Sciatic nerve (tissue), 2 donors: Measurements from ENCODE around the gene LTA4H. TPM values are rescaled to one million over a fixed set of nuclear protein-coding genes. Genes with fewer than 3 reads are reported as not detected.
A peak's percentile ranks its signal among the peaks of the same experiment; 100 is the strongest.

Experiments used
- ATAC-seq: fragments of 200-7000 bp; cut with Tn5 transposase; one replicate; pipeline ENCODE4 v1.9.1; 2020; ENCODE audit warnings: mild to moderate bottlenecking, moderate library complexity
- DNase-seq: peaks from one replicate; pipeline ENCODE4 v3.0.0-alpha.2; 2020; ENCODE audit warnings: low spot score
- intact Hi-C: fragments of 100-400 bp; cut with DNase I; formaldehyde crosslinking; loops from one replicate; pipeline ENCODE4 v1.14.2; 2022
- total RNA-seq: library from RNA; stranded (reverse); fragmentation: NEBNext Ultra II Directional; extraction: Animal tissue kit (Norgen Biotek cat#: 25700); gene quantifications from one replicate; pipeline ENCODE4 v1.2.1, GENCODE V29; 2021
- donor health status: DM: no; HTN: no; CAD: no.
- donor health status: DM: no; HTN: no; CAD: no.

Gene LTA4H
- total RNA-seq, 1 donor from 2014 or later, result 56.5 TPM

DNA sequence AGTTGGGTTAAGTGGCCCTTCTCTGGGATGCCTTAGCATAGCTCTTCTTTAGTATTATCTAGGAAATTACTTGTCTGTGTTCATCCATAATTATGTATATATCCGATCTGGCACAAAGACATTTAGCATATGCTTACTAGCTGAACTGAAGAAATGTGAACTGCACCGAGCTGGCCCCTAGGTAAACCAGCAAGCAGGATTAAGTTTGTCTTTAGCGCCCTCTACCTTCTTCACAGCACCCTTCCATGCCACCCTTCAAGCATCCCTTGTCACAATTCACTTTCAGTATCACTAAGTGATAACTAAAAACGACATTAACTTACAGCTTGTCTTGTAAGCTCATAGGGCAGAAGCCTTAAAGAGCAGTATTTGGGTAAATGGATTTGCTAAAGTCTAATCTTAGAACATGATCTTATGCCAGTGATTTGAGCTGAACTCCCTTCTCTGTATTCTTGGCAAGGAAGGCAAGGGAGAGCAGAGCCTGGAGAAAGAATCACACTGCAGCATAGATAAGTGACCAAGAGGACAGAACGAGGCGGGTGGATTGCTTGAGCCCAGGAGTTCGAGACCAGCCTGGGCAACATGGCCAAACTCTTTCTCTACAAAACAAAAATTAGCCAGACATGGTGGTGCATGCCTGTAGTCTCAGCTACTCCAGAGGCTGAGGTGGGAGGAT is 36.6 kb downstream of the LTA4H start:
- DNase-seq (no peak), ATAC-seq (peak; percentile 85)
- intact Hi-C loops, result no loop called here

DNA sequence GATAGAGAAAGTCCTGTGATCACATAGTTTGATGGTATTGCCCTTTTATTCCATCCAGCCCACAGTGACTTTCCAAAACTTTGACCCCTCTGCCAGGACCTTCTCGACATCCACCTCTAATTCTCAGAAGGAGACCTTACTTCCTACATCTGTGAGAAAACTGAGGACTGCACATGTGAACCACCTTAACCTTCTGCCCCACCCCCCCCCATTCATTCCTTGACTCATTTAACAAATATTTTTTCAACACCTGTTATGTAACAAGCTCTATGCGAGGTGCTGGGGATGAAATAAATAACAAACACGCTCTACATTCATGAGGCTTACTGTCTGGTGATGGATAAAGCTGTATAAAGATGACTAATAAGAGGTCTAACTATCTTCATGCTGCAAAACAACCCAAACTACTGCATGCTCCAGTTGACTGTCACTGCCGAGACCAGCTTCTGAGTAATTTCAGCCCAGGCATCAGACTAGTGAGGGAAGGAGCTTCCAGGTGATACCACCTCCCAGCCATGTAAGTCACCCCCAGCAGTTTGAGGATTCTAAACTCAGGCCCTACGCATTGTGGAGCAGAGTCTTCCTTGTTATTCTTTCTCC is 37.4 kb downstream of the LTA4H start:
- ATAC-seq, result no peak
- intact Hi-C loops, result no loop called here
- no peak for DNase-seq

DNA sequence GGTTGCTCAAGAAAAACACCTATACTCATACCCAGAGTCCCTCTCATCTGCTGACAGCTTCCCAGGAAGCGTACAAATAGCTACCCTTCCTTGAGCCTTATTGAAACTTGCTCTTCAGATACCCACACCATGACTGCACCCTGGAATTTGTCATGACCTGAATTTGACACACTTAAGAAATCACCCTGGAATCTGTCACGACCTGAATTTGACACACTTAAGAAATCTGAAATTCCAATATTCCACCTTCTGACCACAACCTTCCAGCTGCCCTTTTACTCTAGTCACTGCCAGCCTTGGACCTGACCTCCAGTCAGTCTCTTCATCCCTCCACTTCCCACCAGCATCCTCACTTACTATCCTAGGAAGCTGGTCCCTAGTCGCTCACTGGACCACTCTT is 38.1 kb downstream of the LTA4H start:
- no peak for DNase-seq
- intact Hi-C loops, result no loop called here
- no peak for ATAC-seq

DNA sequence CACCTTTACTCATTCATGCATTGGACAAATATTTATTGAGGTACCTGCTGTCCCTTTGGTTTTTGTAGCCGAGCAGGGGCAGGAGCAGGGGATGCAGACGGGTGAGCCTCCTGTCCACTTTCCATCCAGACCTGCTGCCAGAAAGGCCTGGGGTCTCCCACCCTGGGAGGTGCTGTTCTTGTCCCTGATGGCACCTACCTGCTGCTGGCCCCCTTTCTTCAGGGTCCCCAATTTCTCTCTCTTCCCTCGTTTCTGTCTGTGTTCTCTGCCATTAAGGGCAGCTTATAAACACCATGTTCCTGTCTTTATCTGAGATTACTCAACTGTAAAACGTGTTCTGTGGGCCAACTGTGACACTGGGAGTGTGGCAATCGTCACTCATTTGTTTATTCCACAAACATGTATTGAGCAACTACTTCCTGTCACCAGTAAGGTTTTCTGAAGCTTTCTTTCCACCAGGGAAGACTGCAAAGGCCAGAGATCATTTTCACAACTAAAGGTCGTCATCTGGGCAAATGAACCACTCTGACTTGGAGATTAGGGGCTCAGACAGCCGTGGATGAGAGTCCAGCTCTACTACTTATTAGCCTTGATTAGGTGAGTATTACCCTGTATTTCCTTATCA is 39.2 kb downstream of the LTA4H start, which contains the start of gene HAL:
HAL (minus strand) TSS at position 311 of the 625 bp plus-strand sequence. CDS start 434 bp downstream, outside the sequence.
- ATAC-seq (peak; percentile 8), DNase-seq (no peak)
- intact Hi-C loops, result no loop called here

DNA sequence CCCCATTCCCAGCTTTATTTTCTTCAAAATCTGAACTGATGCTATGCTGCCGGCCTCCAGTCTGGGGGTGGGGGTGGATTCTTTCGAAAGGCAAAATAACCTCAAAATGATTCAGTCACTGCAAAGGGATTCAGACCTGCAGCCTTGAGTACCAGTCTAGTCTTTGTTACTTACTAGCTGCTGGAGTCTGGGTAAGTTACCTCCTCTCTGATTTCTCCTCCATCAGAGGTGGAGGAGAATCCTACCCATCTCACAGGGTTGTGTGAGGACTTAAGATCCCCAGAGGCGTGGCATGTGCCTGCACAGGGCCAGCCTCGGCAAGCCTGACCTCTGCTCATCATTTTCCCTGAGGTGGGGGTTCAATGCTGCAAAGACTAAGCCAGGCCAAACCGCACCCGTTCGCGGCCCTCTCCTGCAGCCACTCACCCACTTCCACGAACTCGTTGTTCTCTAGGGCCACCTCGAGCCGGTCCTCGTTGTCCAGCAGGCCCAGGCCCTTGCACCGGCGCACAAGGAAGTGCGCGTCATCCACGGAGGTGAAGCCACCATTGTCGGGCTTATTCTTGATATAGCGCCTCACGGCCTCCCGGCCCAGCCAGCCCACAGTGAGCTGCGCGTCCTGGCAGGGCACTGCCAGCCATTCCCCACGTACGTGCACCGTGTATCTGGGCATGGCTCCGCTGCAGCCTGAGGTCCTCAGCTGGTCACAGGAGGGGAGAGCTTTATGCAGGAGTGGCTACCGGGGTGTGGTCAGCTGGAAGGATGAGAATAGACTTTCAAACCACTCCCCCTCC is 40.0 kb downstream of the LTA4H start:
- DNase-seq, result no peak
- intact Hi-C loops, result no loop called here
- ATAC-seq, result peak; percentile 7

DNA sequence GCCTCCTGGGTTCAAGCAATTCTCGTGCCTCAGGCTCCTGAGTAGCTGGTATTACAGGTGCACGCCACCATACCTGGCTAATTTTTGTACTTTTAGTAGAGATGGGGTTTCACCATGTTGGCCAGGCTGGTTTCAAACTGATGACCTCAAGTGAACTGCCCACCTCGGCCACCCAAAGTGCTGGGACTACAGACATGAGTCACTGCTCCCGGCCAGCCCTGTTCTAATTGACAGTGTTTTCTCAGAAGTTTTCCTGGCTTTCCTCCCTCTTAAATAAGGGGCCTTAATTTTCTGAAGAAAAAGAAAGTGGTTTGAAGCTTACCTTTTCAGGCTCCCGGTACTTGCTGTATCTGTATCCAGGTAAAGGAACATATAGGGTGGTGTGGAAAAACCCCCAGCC is 40.9 kb downstream of the LTA4H start:
- DNase-seq, result no peak
- ATAC-seq, result no peak
- intact Hi-C loops, result no loop called here

DNA sequence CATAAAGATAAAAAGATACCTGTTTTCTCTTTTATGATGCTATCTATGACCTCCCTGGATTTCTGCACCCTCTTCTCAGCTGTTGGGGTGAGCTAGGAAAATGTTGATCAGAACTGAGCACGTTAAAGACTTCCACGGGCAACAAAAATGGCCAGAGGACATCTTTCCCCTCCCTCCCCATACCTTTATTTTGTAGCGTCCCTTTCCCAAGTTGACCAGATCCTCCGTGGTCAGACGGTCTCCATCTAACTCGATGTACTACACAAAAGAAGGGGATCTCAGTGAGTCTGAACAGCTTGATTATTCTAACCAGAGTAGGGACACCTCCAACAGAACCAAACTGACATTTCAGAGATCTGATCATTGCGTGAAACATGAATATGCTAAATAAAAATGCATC is 41.5 kb downstream of the LTA4H start:
- no peak for DNase-seq
- intact Hi-C loops, result no loop called here
- no peak for ATAC-seq

DNA sequence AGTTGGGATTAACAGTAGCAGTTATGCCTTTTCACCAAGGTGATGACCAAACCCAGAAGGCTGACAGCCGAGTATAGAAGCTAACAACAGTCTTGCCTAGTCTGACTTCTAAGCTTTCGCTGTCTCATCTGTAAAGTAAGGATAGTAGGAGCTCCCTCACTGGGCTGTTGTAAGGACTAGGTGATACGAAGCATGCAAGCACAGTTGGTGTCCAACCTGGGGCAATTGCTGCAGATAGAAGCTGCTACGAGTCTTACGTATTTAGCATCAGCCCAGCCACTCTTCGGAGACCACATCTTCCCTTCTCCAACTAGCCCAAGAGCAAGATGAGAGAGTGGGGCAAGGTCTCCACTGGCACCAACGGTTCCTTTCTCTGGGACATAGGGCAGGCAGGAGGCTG is 45.3 kb downstream of the LTA4H start:
- intact Hi-C loops, result no loop called here
- DNase-seq, result no peak
- no peak for ATAC-seq

DNA sequence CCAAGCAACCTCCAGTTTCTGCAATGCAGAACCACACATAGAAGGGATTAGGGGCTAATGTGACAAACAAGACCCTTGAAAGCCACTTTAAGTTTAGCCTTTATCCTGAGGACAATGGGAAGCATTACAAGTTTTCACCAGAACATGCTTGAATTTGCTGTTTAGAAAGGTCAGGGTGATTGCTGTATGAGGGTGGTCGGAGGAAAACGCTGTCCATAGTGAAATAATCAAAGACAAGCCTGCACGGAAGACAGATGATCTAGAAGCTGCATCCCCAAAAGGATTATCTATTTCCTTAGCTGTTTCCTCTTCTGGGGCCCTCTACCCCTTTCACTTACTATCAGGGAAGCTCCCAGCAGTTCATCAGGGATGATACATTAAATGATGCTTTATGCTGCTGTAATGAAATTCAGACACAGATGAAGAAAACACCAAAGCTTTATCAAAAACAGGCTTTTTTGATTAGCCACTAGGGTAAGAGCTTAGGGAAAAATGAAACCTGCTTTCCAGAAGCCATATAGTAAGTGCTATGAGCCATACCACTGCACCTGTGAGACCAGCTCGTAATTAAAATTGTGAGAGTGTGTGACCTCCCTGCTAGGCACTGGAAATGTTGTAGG is 45.8 kb downstream of the LTA4H start:
- intact Hi-C loops, result no loop called here
- ATAC-seq, result no peak
- no peak for DNase-seq

DNA sequence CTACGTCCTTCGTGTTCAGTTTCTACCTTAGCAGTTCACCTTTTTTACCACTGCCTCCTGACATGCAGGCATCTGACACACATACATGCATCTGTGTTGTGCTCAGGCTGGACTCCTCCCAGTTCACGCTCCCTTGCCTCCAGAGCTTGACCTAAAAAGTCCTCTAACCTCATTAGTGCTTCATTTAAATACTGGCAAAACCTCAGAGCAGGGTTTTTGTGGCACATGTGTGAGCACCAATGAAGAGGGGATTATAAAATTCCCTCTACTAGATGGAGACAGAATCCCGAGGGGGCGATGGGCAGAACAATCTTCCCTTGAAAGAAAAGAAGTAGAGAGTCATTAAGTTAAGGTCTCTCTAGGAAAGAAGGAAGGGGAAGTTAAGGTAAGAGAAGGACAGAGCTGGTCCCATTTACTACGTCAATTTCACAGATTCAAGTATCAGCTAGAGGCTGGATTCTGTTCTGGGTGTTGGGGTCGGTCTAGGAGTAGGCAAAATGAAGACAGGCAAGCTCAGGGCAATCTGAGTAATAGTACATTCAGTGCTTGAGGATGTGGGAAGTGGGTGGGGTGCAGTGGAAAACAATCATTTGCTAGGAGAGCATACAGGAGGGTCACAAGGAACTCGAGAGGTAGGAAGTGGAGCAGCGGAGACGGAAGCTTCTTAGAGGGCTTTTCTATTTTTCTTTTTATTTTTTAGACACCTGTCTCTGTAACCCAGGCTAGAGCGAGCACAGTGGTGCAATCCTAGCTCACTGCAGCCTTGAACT is 46.7 kb downstream of the LTA4H start:
- intact Hi-C loops, result no loop called here
- no peak for ATAC-seq
- DNase-seq, result no peak

DNA sequence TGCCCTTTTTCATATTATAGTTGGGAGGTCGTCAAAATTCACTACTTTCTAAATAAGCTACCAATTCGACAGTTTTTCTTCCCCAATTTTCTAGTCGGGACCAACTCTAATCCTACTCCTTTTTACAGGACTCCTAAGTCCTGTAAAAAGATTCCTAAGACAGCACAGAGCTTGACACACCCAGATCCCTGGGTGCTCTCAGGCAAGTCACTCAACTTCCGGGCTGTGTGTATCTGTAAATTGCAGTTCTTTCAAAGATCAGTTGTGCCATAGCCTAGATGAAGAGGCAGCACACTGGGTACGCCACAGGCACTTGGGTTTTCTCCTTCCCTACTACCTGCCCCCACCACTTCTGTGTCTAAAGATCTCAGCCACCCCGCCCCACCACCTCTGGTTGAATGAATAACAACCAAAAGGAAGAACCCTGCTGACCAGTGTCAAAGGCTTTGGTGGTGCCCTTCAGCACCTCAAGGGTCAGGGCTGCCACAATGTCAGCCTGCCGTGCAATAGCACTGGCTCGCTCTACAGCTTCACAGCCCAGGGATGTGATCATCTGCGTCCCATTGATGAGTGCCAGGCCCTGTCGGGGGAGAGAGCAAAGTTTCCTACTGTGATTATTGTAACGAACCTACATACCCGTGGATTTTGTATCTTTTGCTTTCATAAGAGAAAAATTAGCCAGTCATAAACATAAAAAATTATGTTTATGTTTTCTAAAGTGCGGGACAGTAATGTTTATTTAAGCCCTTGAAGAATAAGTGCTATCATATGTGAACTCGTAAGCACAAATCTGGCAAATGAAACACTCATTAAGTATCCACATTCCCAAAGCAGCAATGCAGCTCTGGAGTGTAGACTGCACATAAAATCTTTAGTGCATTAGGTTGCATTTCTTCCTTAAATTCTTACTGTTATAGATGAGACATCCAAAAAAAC is 48.5 kb downstream of the LTA4H start:
- ATAC-seq, result no peak
- no peak for DNase-seq
- intact Hi-C loops, result no loop called here

DNA sequence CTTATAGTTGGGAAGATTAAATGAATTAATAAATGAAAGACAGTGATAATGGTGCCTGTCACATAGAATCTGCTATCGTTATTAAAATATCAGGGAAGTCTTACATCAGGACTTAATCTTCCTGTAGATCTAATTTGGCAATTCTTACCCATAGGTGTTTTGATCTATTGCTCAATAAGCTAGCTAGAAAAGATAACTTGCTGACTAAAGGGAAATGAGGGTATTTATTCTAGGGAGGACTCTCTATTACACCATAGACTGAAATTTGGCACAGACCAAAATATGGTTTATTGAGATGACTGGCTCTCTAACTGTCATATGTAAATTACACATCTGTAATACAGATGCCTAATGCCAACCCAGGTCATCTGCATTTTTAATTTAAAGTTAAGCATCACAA is 50.7 kb downstream of the LTA4H start:
- ATAC-seq, result no peak
- DNase-seq, result no peak
- intact Hi-C loops, result no loop called here

DNA sequence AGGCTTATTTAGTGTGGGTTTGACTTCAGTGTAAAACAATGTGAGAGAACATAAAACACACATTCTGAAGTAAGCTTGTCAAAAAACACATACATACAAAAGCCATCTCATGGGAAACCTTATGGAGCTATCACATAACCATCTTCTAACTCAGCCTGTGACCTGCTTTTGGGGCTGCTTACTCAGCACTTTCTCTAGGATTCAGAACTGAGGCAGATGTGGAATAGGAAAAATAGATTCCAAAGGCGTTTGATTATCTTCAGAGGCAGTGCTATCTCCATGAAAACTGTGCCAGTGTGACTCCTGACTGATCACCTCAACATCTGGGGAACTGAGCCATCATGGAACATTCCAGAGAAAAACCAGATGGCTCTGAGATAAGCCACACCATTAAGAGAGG is 52.8 kb downstream of the LTA4H start:
- no peak for DNase-seq
- ATAC-seq, result no peak
- intact Hi-C loops, result no loop called here

DNA sequence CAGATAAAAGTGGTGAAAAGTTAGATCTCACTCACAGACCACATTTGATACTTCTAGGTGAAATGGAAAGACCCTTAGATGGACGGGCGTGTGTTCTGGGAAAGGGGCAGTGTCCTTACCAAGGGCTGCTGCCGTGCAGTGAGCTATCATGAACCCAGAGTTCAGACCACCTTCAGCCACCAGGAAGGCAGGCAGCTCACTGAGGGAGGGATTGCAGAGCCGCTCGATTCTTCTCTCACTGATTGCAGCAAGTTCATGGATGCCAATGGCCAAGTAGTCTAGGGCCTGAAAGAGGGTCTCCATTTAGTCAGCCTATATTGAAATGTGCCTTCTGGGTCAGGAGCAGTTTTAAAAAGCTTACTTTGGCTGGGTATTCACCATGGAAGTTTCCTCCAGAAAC is 55.0 kb downstream of the LTA4H start:
- ATAC-seq (no peak), DNase-seq (no peak)
- intact Hi-C loops, result no loop called here

DNA sequence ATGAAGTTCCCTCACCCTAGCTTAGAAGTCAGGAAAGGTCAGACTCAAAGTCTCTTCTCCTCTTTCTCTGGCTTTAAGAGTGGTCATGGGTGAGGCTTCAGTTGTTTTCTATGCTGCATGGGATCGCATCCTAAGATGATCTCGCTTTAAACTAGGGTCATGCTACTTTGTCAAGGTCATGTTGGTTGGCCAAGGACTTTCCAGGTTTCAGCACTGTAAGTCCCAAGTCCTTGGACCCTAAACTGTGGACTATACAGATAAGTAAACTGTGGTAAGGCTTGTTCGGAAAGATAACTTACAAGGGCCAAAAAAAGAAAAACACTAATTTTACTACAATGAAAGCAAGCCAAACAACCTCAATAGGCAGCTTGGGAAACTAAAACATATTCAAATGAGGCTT is 56.6 kb downstream of the LTA4H start:
- DNase-seq, result no peak
- no peak for ATAC-seq
- intact Hi-C loops, result no loop called here

DNA sequence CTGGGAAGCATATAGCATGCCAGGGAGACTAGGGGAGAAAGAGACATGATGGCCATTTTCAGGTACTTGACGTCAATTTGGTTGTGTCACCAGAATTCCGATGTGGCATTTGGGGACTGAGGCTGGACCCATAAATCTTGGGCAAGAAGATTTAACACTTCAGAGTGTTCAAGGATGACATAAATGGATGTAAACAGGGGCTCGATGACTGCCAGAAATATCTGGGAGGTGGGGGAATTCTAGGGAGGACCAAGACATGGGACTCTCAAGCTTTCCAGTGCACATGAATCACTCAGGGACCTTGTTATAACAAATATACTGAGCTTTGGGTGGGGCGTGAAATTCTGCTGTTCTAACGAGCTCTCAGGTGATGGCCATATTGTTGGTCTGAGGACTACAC is 57.0 kb downstream of the LTA4H start:
- intact Hi-C loops, result no loop called here
- ATAC-seq (no peak), DNase-seq (no peak)

DNA sequence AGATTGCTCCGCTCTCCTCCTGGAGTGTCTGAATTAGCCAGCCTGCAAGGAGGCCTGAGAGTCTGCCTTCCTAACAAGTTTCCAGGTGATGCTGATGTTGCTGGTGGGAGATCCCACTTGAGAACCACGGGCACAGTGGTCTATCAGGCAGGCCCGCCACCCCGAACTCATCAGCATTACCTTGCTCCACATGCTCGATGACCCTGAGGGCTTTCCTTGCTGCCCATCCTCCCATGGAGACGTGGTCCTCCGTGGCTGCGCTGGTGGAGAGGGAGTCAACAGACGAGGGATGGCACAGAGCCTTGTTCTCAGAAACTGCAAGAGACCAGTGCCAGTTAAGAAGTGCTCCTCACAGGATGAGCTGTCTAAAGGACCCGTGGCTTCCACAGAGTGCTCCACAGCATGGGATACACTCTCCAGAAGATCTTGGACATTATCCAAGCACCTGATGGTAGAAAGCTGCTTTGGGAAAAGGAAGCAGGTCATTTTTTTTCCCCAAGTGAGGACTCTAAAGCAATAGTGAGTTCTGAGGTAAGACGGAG is 57.6 kb downstream of the LTA4H start:
- DNase-seq (no peak), ATAC-seq (no peak)
- intact Hi-C loops, result no loop called here
